Astrocyte (in vitro differentiated cells and primary cell): ENCODE results near the gene OLFM3. TPM values are rescaled to one million over a fixed set of nuclear protein-coding genes. Genes with fewer than 3 reads are reported as not detected.

Source experiments
- DNase-seq: peaks from one replicate; pipeline ENCODE4 v3.0.0-alpha.2; 2010; ENCODE audit warnings: low read depth
- FAIRE-seq: peaks from 2 replicates; lab custom pipeline; 2011; peaks lifted over from hg19 to GRCh38; lab: Jason Lieb, UNC
- H2AFZ ChIP-seq: 2 replicates; pipeline ENCODE4 v1.6.0; 2012; ENCODE audit warnings: low read depth, low read length, inconsistent platforms
- H3K27ac ChIP-seq: 2 replicates; pipeline ENCODE4 v1.5.1; 2011; ENCODE audit warnings: low read depth, low read length, inconsistent platforms
- H3K27me3 ChIP-seq: 2 replicates; pipeline ENCODE4 v1.6.0; 2011; ENCODE audit warnings: low read length, inconsistent platforms; ENCODE audit not compliant: insufficient read depth
- H3K36me3 ChIP-seq: 2 replicates; pipeline ENCODE4 v1.5.1; 2011; ENCODE audit warnings: low read length, inconsistent platforms; ENCODE audit not compliant: insufficient read depth
- H3K4me1 ChIP-seq: 2 replicates; pipeline ENCODE4 v1.5.1; 2011; ENCODE audit warnings: low read length, inconsistent platforms; ENCODE audit not compliant: insufficient read depth
- H3K4me2 ChIP-seq: 2 replicates; pipeline ENCODE4 v1.6.0; 2012; ENCODE audit warnings: low read length, inconsistent platforms
- H3K4me3 ChIP-seq: 2 replicates; pipeline ENCODE4 v1.5.1; 2011; ENCODE audit warnings: low read depth, mild to moderate bottlenecking, low read length, inconsistent platforms; ENCODE audit not compliant: insufficient read depth
- H3K79me2 ChIP-seq: 2 replicates; pipeline ENCODE4 v1.6.0; 2012; ENCODE audit warnings: mild to moderate bottlenecking, low read length, inconsistent platforms; ENCODE audit not compliant: insufficient read depth
- H3K9ac ChIP-seq: 2 replicates; pipeline ENCODE4 v1.6.0; 2012; ENCODE audit warnings: mild to moderate bottlenecking, low read length, inconsistent platforms
- H3K9me3 ChIP-seq: 2 replicates; pipeline ENCODE4 v1.5.1; 2012; ENCODE audit warnings: low read depth, mild to moderate bottlenecking, low read length, inconsistent platforms; ENCODE audit not compliant: insufficient read depth
- H4K20me1 ChIP-seq: 2 replicates; pipeline ENCODE4 v1.6.0; 2012; ENCODE audit warnings: low read length, inconsistent platforms; ENCODE audit not compliant: insufficient read depth
- H3K27ac Mint-ChIP-seq: one replicate; pipeline ENCODE4 v1.8.0; 2021; ENCODE audit warnings: mild to moderate bottlenecking, mixed read lengths; ENCODE audit not compliant: unreplicated experiment
- H3K27me3 Mint-ChIP-seq: one replicate; pipeline ENCODE4 v1.8.0; 2021; ENCODE audit warnings: low read depth, mixed read lengths; ENCODE audit not compliant: unreplicated experiment
- H3K36me3 Mint-ChIP-seq: one replicate; pipeline ENCODE4 v1.8.0; 2021; ENCODE audit warnings: low read depth, mixed read lengths; ENCODE audit not compliant: unreplicated experiment
- H3K4me1 Mint-ChIP-seq: one replicate; pipeline ENCODE4 v1.8.0; 2021; ENCODE audit warnings: low read depth, mixed read lengths; ENCODE audit not compliant: unreplicated experiment
- H3K4me3 Mint-ChIP-seq: one replicate; pipeline ENCODE4 v1.8.0; 2021; ENCODE audit warnings: mild to moderate bottlenecking, moderate library complexity, mixed read lengths; ENCODE audit not compliant: unreplicated experiment
- H3K9me3 Mint-ChIP-seq: one replicate; pipeline ENCODE4 v1.8.0; 2021; ENCODE audit warnings: mild to moderate bottlenecking, mixed read lengths; ENCODE audit not compliant: unreplicated experiment
- EZH2 ChIP-seq: IDR thresholded peaks from 2 replicates; pipeline ENCODE4 v1.6.1; 2012; ENCODE audit warnings: mild to moderate bottlenecking, low read length, inconsistent platforms; ENCODE audit not compliant: insufficient read depth
- total RNA-seq: library from RNA; stranded (reverse); gene quantifications from 2 replicates; pipeline ENCODE4 v1.2.1, GENCODE V29; 2021
- TF ChIP-seq, protein P1 (sequence below): IDR thresholded peaks from 2 replicates; pipeline ENCODE4 v1.5.1; 2011; ENCODE audit warnings: low read depth, mild to moderate bottlenecking, inconsistent platforms, low read length, moderate library complexity; ENCODE audit not compliant: insufficient read depth

The OLFM3 gene
- total RNA-seq, 1 donor from 2014 or later, result 0.11 TPM

DNA sequence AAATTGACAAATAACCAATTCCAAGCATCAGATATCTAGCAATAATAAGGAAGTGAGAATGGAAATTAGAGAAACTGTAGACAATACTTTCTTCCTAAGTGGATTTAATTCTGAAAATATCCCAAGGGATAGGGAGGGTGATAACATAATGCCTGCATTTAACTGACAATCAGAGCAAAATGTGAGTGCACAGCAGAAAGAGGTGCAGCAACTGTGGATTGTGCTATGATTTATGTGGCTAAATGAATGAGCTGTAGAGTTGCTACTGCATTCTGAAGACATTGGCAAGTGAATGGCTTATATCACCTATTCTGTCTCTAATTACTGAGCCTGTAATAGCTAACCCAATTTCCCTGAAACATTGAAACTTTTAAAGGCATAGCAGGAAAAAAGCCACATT is 39.0 kb downstream of the OLFM3 start:
- no peak overlapping the region for H3K4me2 ChIP-seq
- TF ChIP-seq EZH2, result no peak
- TF ChIP-seq, protein P1, sequence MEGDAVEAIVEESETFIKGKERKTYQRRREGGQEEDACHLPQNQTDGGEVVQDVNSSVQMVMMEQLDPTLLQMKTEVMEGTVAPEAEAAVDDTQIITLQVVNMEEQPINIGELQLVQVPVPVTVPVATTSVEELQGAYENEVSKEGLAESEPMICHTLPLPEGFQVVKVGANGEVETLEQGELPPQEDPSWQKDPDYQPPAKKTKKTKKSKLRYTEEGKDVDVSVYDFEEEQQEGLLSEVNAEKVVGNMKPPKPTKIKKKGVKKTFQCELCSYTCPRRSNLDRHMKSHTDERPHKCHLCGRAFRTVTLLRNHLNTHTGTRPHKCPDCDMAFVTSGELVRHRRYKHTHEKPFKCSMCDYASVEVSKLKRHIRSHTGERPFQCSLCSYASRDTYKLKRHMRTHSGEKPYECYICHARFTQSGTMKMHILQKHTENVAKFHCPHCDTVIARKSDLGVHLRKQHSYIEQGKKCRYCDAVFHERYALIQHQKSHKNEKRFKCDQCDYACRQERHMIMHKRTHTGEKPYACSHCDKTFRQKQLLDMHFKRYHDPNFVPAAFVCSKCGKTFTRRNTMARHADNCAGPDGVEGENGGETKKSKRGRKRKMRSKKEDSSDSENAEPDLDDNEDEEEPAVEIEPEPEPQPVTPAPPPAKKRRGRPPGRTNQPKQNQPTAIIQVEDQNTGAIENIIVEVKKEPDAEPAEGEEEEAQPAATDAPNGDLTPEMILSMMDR, result no peak
- Mint-ChIP-seq H3K4me3 (no peak overlapping the region), H3K27ac (no peak overlapping the region), H3K4me1 (no peaks in the 10 kb centered on the region), H3K9me3 (no peaks in the 10 kb centered on the region), H3K27me3 (no peaks in the 10 kb centered on the region), H3K36me3 (no peaks in the 10 kb centered on the region)
- no peaks in the 10 kb centered on the region for H3K36me3 ChIP-seq
- H3K4me1 ChIP-seq, result no peaks in the 10 kb centered on the region
- H2AFZ ChIP-seq, result no peak overlapping the region
- no peaks in the 10 kb centered on the region for H4K20me1 ChIP-seq
- H3K79me2 ChIP-seq, result no peaks in the 10 kb centered on the region
- no peak overlapping the region for H3K27ac ChIP-seq
- no peaks in the 10 kb centered on the region for H3K27me3 ChIP-seq
- FAIRE-seq, result no peak
- no peak overlapping the region for H3K9ac ChIP-seq
- DNase-seq, result no peak
- no peaks in the 10 kb centered on the region for H3K9me3 ChIP-seq
- no peak overlapping the region for H3K4me3 ChIP-seq

DNA sequence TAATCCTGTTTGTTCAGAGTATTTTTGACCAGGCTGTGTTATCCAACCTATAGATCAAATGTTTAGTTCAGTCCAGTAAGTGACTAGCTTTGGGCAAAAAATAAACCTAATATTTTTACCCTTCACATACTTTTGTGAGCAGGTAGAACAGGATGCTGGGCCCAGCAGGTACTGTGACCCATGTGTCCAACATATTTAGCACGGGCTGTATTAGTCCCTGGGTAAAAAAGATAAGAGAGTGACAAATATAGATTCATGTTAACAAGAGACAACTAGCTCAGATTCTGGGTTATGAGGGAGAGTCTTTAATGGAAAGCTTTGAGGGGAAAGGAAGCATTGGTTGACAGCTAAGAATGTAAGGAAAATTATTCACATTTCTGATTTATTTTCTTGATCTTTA is 43.1 kb downstream of the OLFM3 start:
- no peaks in the 10 kb centered on the region for H3K79me2 ChIP-seq
- no peak overlapping the region for H3K27ac ChIP-seq
- Mint-ChIP-seq H3K36me3 (no peaks in the 10 kb centered on the region), H3K9me3 (no peaks in the 10 kb centered on the region), H3K4me1 (no peaks in the 10 kb centered on the region), H3K27ac (no peak overlapping the region), H3K4me3 (no peak overlapping the region), H3K27me3 (no peaks in the 10 kb centered on the region)
- H2AFZ ChIP-seq, result no peak overlapping the region
- no peaks in the 10 kb centered on the region for H3K27me3 ChIP-seq
- H4K20me1 ChIP-seq, result no peaks in the 10 kb centered on the region
- H3K4me2 ChIP-seq, result no peak overlapping the region
- no peak overlapping the region for H3K4me3 ChIP-seq
- no peak overlapping the region for H3K9ac ChIP-seq
- no peak for TF ChIP-seq EZH2
- TF ChIP-seq, protein P1, result no peak
- H3K9me3 ChIP-seq, result no peaks in the 10 kb centered on the region
- H3K4me1 ChIP-seq, result no peaks in the 10 kb centered on the region
- no peak for DNase-seq
- FAIRE-seq, result no peak
- no peaks in the 10 kb centered on the region for H3K36me3 ChIP-seq

DNA sequence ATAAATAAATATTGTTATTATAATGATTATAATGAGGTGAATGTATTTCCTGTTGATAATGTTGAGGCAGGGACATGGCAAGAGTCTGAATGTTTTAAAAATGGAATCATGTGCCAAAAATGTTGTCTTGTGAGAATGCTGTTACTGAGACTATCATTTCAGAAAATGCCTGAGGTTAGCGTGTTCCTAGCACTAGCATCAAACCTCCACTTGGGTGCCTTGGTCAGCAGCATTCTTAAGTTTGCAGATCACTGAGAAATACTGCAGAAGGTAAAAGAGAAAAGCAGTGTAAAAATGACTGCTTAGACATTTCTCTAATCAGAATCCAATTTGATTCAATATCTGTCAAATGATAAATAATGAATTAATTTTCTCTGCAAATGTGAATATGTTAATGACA is 50.8 kb downstream of the OLFM3 start:
- DNase-seq, result no peak
- TF ChIP-seq, protein P1, result no peak
- no peak for TF ChIP-seq EZH2
- Histone ChIP-seq H2AFZ (no peak overlapping the region), H3K36me3 (no peaks in the 10 kb centered on the region), H3K27me3 (no peaks in the 10 kb centered on the region), H3K4me3 (no peak overlapping the region), H3K4me1 (no peaks in the 10 kb centered on the region), H3K4me2 (no peak overlapping the region), H3K9ac (no peak overlapping the region), H3K79me2 (no peaks in the 10 kb centered on the region), H3K9me3 (no peaks in the 10 kb centered on the region), H4K20me1 (no peaks in the 10 kb centered on the region), H3K27ac (no peak overlapping the region)
- Mint-ChIP-seq H3K9me3 (no peaks in the 10 kb centered on the region), H3K36me3 (no peaks in the 10 kb centered on the region), H3K27me3 (no peaks in the 10 kb centered on the region), H3K4me1 (no peaks in the 10 kb centered on the region), H3K27ac (no peak overlapping the region), H3K4me3 (no peak overlapping the region)
- no peak for FAIRE-seq
